GM21825 (cell line): Measurements from ENCODE around the gene BACH2.

Experiments
- ATAC-seq: cut with Tn5 transposase; IDR thresholded peaks from one replicate; pipeline ENCODE4 v1.9.1; 2021; ENCODE audit warnings: mild to moderate bottlenecking, moderate library complexity; ENCODE audit not compliant: unreplicated experiment

Gene BACH2

GRCh38 chr6:90302320-90302719 is 5.7 kb upstream of the BACH2 start:
- no peak for ATAC-seq

GRCh38 chr6:90301816-90302215 is 5.2 kb upstream of the BACH2 start:
- ATAC-seq = no peak

- ATAC-seq = no peak
Measured at GRCh38 chr6:90298459-90299053, 1.9 kb upstream of the BACH2 start.

GRCh38 chr6:90297867-90298381 is 1.3 kb upstream of the BACH2 start:
- ATAC-seq = no peak

- peak; percentile 2 for ATAC-seq
Measured at GRCh38 chr6:90297115-90297866, 648 bp upstream of the BACH2 start.

- ATAC-seq = peak; percentile 42
Measured at GRCh38 chr6:90295854-90296340, 746 bp downstream of the BACH2 start.

GRCh38 chr6:90294989-90295853 is 1.4 kb downstream of the BACH2 start:
- ATAC-seq = no peak

- no peak for ATAC-seq
Measured at GRCh38 chr6:90294614-90294988, 2.0 kb downstream of the BACH2 start.

- no peak for ATAC-seq
Measured at GRCh38 chr6:90294008-90294511, 2.6 kb downstream of the BACH2 start.

- no peak for ATAC-seq
Measured at GRCh38 chr6:90293319-90293953, 3.2 kb downstream of the BACH2 start.

- no peak for ATAC-seq
Measured at GRCh38 chr6:90291565-90291964, 5.1 kb downstream of the BACH2 start.

GRCh38 chr6:90290811-90291420 is 5.7 kb downstream of the BACH2 start:
- ATAC-seq = no peak

- no peak for ATAC-seq
Measured at GRCh38 chr6:90289902-90290301, 6.7 kb downstream of the BACH2 start.

- no peak for ATAC-seq
Measured at GRCh38 chr6:90288404-90288803, 8.2 kb downstream of the BACH2 start.

GRCh38 chr6:90286884-90287488 is 9.7 kb downstream of the BACH2 start:
- ATAC-seq = no peak

GRCh38 chr6:90285611-90286381 is 10.8 kb downstream of the BACH2 start:
- peak; percentile 73 for ATAC-seq

- peak; percentile 33 for ATAC-seq
Measured at GRCh38 chr6:90285042-90285481, 11.6 kb downstream of the BACH2 start.

GRCh38 chr6:90284236-90285041 is 12.2 kb downstream of the BACH2 start:
- peak; percentile 70 for ATAC-seq
